GM10248 (cell line): Measurements from ENCODE around the gene SIRPG.
"Not testable (repeated sequence)": the region's sequence is repeated elsewhere in the genome, so short reads cannot be mapped to it uniquely, and the experiment has no call there.

Experiments used
- CTCF ChIA-PET: fragments of 300-600 bp; sonication (Branson Sonifier 250); formaldehyde crosslinking; extraction: SDS; loops from one replicate; lab custom pipeline; 2021; ENCODE audit warnings: antibody characterized with exemption; lab: Yijun Ruan, JAX
- POLR2A ChIA-PET: fragments of 350-650 bp; sonication (Branson Sonifier 250); formaldehyde crosslinking; extraction: SDS; loops from one replicate; lab custom pipeline; 2020; ENCODE audit warnings: antibody characterized with exemption; lab: Yijun Ruan, JAX
- DNase-seq: peaks from one replicate; pipeline ENCODE4 v3.0.0; 2012; ENCODE audit errors: extremely low spot score
- CTCF ChIP-seq: IDR thresholded peaks from 2 replicates; pipeline ENCODE4 v1.5.1; 2012; ENCODE audit warnings: mild to moderate bottlenecking, low read depth; ENCODE audit errors: extremely low read depth, missing control alignments, control extremely low read depth

Gene SIRPG

GRCh38 chr20:1644101-1644962, 13.2 kb downstream of the SIRPG start:
- DNase-seq, result no peak
- ChIA-PET POLR2A (no interaction called here), CTCF (no interaction called here)
- TF ChIP-seq CTCF, result no peak

GRCh38 chr20:1638643-1639042, 18.9 kb downstream of the SIRPG start:
- CTCF ChIA-PET, result not testable (repeated sequence)

GRCh38 chr20:1637755-1638154, 19.8 kb downstream of the SIRPG start:
- no peak for DNase-seq
- no peak for TF ChIP-seq CTCF
- POLR2A ChIA-PET, result no interaction called here
- CTCF ChIA-PET, result no interaction called here

More at GRCh38 chr20:1638643-1639042, 18.9 kb downstream of the SIRPG start:
- POLR2A ChIA-PET, DNase-seq: not testable (repeated sequence)

- TF ChIP-seq CTCF, result no peak
- POLR2A ChIA-PET, result no interaction called here
- CTCF ChIA-PET, result no interaction called here
- DNase-seq, result no peak
These were observed 20.4 kb downstream of the SIRPG start for GRCh38 chr20:1637226-1637625.

GRCh38 chr20:1636621-1637020, 21.0 kb downstream of the SIRPG start:
- CTCF ChIA-PET, result no interaction called here
- no peak for TF ChIP-seq CTCF
- POLR2A ChIA-PET, result no interaction called here
- DNase-seq, result no peak

- CTCF ChIA-PET, result interaction anchor here (1.0 kb wide), 1 partner anchor 35 kb away, joined by 3 read pairs; no protein-coding TSS in a partner anchor
- POLR2A ChIA-PET, result no interaction called here
- no peak for DNase-seq
- no peak for TF ChIP-seq CTCF
These were observed 22.1 kb downstream of the SIRPG start for GRCh38 chr20:1635291-1635979.

GRCh38 chr20:1633535-1633934, 24.0 kb downstream of the SIRPG start:
- no peak for TF ChIP-seq CTCF
- DNase-seq, result no peak
- ChIA-PET POLR2A (no interaction called here), CTCF (no interaction called here)
